Brain microvascular endothelial cell (primary cell): ENCODE data around the gene SPC25.
A peak's percentile ranks its signal among the peaks of the same experiment; 100 is the strongest.
"Not testable (repeated sequence)": the region's sequence is repeated elsewhere in the genome, so short reads cannot be mapped to it uniquely, and the experiment has no call there.

Experiments used
- DNase-seq: peaks from one replicate; pipeline ENCODE4 v3.0.0-alpha.2; 2020
- H3K27ac ChIP-seq: fragments of 250-450 bp; sonication (Bioruptor Pico); 2 replicates; pipeline ENCODE4 v1.5.1; 2020; ENCODE audit warnings: mild to moderate bottlenecking, moderate library complexity
- H3K27me3 ChIP-seq: fragments of 250-450 bp; sonication (Bioruptor Pico); replicated peaks from 2 replicates; pipeline ENCODE4 v1.5.1; 2020; ENCODE audit warnings: mild to moderate bottlenecking
- H3K36me3 ChIP-seq: fragments of 250-450 bp; sonication (Bioruptor Pico); replicated peaks from 2 replicates; pipeline ENCODE4 v1.5.1; 2020; ENCODE audit warnings: mild to moderate bottlenecking
- H3K4me3 ChIP-seq: 2 replicates; pipeline ENCODE4 v1.5.1; 2011; ENCODE audit warnings: low read depth, mild to moderate bottlenecking, control low read depth, low read length, moderate library complexity
- in situ Hi-C: cut with HindIII; loops from 2 replicates; pipeline ENCODE4 v1.10.0; 2017; ENCODE audit warnings: low sequenced_read_pairs, low pct_ligation_motif_present
- TF ChIP-seq, protein P1 (sequence below): IDR thresholded peaks from 2 replicates; pipeline ENCODE4 v1.5.1; 2011; ENCODE audit warnings: low read depth, mild to moderate bottlenecking, moderate library complexity, low read length, control low read depth, inconsistent platforms; ENCODE audit errors: missing control alignments

The SPC25 gene, protein sequence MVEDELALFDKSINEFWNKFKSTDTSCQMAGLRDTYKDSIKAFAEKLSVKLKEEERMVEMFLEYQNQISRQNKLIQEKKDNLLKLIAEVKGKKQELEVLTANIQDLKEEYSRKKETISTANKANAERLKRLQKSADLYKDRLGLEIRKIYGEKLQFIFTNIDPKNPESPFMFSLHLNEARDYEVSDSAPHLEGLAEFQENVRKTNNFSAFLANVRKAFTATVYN

DNA sequence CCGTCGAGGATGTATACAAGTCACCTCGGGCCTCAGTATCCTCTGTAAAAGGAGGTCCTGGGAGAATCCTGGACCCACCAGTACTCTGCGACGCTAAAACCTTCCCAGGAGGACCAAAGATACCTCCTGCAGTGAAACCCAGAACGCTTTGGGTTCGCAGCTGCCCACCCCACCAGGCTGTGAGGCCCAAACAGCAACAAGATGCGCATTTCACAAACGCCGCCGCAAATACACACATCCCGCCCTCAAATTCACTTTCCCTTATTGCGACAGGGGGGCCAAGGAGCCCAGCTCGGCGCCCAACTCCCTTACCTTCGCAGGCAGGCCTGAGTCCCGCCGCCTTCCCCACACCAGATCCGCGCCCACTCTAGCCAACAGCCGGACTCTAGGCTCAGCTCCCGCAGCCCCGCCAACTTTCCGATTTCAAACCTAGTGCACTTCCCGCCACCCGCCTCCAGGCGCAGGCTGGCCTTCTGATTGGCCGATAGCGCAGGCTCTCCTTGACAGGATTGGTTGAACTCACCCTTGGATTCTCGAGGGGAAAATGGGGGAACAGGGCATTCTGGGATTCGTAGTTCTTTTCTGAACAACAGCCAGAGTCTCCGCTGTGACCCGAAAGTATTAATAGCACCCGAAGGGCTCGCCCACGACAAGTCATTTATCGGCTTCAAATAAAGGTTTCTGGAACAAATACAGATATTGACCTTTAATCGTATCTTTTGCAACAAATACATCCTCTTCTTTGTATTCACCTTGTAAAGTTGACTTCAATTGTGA, at the start of gene SPC25:
SPC25 (minus strand) TSS at position 425 of the 777 bp plus-strand sequence. CDS start 911 bp downstream, outside the sequence.
- no peaks in the 10 kb centered on the region for H3K27me3 ChIP-seq
- in situ Hi-C loops: no loop called here
- H3K27ac ChIP-seq: no peak within 1 kb of the TSS
- peak; percentile 93 for DNase-seq
- H3K36me3 ChIP-seq: no peaks in the 10 kb centered on the region
- TF ChIP-seq, protein P1, sequence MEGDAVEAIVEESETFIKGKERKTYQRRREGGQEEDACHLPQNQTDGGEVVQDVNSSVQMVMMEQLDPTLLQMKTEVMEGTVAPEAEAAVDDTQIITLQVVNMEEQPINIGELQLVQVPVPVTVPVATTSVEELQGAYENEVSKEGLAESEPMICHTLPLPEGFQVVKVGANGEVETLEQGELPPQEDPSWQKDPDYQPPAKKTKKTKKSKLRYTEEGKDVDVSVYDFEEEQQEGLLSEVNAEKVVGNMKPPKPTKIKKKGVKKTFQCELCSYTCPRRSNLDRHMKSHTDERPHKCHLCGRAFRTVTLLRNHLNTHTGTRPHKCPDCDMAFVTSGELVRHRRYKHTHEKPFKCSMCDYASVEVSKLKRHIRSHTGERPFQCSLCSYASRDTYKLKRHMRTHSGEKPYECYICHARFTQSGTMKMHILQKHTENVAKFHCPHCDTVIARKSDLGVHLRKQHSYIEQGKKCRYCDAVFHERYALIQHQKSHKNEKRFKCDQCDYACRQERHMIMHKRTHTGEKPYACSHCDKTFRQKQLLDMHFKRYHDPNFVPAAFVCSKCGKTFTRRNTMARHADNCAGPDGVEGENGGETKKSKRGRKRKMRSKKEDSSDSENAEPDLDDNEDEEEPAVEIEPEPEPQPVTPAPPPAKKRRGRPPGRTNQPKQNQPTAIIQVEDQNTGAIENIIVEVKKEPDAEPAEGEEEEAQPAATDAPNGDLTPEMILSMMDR: no peak
- peak within 1 kb of the TSS; percentile 86 for H3K4me3 ChIP-seq

DNA sequence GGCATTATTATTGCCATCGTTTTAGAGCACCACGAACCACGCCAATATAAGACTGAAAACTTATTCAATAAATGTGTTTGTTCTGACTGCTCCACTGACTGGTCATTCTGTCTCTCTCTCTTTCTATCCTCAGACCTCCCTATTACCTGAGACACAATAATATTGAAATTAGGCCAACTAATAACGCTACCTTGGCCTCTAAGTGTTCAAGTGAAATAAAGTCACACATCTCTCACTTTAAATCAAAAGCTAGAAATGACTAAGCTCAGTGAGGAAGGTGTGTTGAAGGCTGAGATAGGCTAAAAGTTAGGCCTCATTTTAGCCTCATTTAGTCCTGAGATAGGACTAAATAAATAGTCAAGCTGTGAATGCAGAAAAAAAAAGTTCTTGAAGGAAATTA, 49.7 kb upstream of the SPC25 start:
- Histone ChIP-seq H3K36me3 (no peaks in the 10 kb centered on the region), H3K27ac (no peak overlapping the region), H3K27me3 (no peaks in the 10 kb centered on the region), H3K4me3 (no peak overlapping the region)
- TF ChIP-seq, protein P1: no peak
- in situ Hi-C loops: no loop called here
- DNase-seq: no peak

DNA sequence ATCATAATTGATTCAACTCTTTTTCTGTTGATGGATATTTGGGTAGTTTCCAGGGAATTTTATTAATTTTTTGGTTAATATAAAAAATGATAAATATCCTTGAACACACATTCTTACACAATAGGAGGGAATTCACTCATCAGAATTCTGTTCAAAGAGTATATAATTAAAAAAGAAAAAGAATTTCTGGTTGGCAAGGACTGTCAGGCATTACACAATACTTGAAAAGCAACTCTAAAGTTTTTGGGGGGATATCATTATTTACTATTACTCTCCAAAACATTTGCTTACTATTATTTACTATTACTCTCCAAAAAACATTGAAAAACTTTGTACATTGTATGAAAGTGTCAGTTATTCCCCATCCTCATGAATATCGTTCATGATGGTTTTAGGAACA, 48.8 kb upstream of the SPC25 start:
- no peaks in the 10 kb centered on the region for H3K36me3 ChIP-seq
- DNase-seq: no peak
- no peak overlapping the region for H3K4me3 ChIP-seq
- TF ChIP-seq, protein P1: no peak
- in situ Hi-C loops: no loop called here
- no peak overlapping the region for H3K27ac ChIP-seq
- no peaks in the 10 kb centered on the region for H3K27me3 ChIP-seq

DNA sequence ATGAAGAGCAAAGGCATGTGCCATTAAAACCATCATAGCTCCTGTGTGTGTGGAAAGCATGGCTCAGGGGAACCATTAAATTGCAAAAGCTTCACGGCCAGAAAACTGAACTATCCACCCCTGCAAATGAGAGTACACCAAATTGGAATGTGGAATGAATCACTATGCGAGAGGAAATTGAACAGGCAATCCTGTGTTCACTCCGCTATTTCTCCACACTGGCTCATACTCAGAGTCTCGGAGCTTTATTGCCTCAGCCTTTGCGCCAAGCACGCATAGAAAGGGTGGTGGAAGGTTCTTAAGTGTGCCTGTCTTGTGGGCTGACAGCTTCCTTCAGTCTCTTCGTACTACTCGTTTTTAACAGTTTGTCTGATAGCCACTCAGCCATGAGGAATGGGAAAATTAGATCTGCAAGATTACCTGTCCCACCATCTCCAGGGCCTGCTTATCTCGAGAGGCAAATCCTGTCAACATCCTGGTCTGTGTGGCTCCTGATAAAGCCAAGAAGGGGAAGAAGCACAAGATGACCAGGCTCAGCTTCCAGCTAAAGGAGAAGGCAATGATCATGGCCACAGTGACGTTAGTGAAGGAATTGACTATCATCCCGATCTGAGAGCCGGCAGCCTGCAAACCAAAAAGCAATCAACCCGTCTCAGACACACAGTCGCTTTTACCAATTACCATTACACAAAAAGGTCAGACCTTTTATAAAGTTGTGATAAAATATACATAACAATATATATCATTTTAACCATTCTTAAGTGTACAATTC, 45.8 kb upstream of the SPC25 start:
- TF ChIP-seq, protein P1: no peak
- Histone ChIP-seq H3K27ac (peak overlapping the region; percentile 9), H3K27me3 (no peaks in the 10 kb centered on the region), H3K36me3 (no peaks in the 10 kb centered on the region), H3K4me3 (no peak overlapping the region)
- DNase-seq: peak; percentile 73
- in situ Hi-C loops: no loop called here

DNA sequence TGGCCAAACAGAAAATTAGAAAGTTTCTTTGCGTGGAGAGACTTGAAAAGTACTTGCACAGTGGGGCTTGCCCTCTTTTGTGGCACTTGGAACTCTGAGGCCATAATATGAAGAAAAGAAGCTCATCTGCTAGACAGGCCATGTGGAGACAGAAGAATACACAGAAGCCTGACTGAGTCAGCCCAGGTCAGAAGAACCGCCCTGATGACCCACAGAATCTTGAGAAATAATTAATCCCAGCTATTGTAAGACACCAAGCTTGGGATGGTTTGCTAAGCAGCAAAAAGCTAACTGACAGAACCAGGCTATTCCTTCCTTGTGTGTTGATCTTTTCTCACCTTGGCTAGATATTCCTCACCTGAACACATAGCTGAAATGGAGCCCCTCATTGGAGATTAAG, 44.6 kb upstream of the SPC25 start:
- TF ChIP-seq, protein P1: no peak
- in situ Hi-C loops: no loop called here
- Histone ChIP-seq H3K36me3 (no peaks in the 10 kb centered on the region), H3K4me3 (no peak overlapping the region), H3K27me3 (no peaks in the 10 kb centered on the region), H3K27ac (no peak overlapping the region)
- DNase-seq: no peak

DNA sequence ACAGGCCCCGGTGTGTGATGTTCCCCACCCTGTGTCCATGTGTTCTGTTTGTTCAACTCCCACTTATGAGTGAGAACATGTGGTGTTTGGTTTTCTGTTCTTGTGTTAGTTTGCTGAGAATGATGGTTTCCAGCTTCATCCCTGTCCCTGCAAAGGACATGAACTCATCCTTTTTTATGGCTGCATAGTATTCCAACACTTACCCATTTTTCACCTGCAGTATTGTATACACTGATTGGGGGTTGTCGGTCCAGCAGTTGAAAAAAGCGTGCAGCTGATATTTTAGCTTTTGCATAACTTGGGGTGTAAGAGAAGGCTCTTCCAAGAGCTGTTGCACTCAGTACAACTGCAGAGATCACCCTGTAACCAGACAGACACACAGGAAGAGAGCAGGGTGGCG, 41.9 kb upstream of the SPC25 start:
- H3K27me3 ChIP-seq, H3K27ac ChIP-seq, H3K36me3 ChIP-seq, DNase-seq, H3K4me3 ChIP-seq, in situ Hi-C loops: not testable (repeated sequence)
